ENCODE data around the gene ALDH7A1. TPM values are rescaled to one million over a fixed set of nuclear protein-coding genes. Genes with fewer than 3 reads are reported as not detected.

The ALDH7A1 gene
- total RNA-seq, 1 experiment from 2014 or later: 176 TPM

GRCh38 chr5:126599499-126599898, 4.5 kb upstream of the ALDH7A1 start (continued):
- TF ChIP-seq HMGXB4 (CRISPR knock-in tag; IDR thresholded peaks at IDR 0.05): no peak

DNA sequence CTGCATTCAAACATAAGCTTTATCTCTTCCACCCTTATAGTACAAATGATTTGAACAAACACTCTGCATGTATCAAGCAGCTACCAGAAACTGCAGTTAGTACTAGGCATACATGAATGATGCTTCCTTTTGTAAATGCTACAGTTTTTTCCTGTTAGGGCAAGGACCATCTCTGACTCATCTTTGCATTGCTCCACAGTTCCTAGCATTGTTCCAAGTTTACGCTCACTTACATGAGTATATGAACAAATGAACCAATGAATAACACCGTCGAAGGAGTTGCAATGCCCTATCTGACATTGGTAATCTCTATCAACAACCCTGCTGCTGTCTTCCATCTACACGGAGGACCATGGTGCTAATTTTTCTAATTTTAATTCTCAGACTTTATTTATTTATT, 2.1 kb upstream of the ALDH7A1 start:
- H3K4me1 Mint-ChIP-seq: peaks cover 45% of the 10 kb centered on the region
- no peak overlapping the region for H3K4me3 Mint-ChIP-seq
- CTCF ChIA-PET: interaction anchor here (1.4 kb wide), 1 partner anchor 40 kb away, joined by 4 read pairs; no protein-coding TSS in a partner anchor
- TF ChIP-seq CREM (CRISPR knock-in tag; IDR thresholded peaks at IDR 0.05): no peak
- TF ChIP-seq AFF4 (CRISPR knock-in tag; IDR thresholded peaks at IDR 0.05; ENCODE audit: borderline replicate concordance): no peak
- no peak for TF ChIP-seq ZNF317 (CRISPR knock-in tag; IDR thresholded peaks at IDR 0.05; ENCODE audit: borderline replicate concordance, low read depth)
- DNase-seq (ENCODE audit: low spot score): no peak
- POLR2A ChIA-PET: no interaction called here
- H3K27ac Mint-ChIP-seq: no peak overlapping the region; the same call in 1 of the 2 replicates
- peaks cover 4% of the 10 kb centered on the region for H3K36me3 Mint-ChIP-seq
- H3K9me3 Mint-ChIP-seq: peaks cover 3% of the 10 kb centered on the region; the same call in 1 of the 2 replicates
- ATAC-seq: no peak
- no peaks in the 10 kb centered on the region for H3K27me3 Mint-ChIP-seq (ENCODE audit: low read depth)

- no peak for DNase-seq (ENCODE audit: low spot score)
- POLR2A ChIA-PET: interaction anchor here (0.6 to 2.2 kb wide), 6 partner anchors 8 to 182 kb away, joined by 3 to 17 read pairs (median 5); partner anchors contain the start of genes GRAMD2B and LMNB1
- Mint-ChIP-seq H3K4me1 (peaks cover 54% of the 10 kb centered on the region), H3K9me3 (peaks cover 3% of the 10 kb centered on the region; the same call in 1 of the 2 replicates), H3K36me3 (peaks cover 16% of the 10 kb centered on the region), H3K27me3 (ENCODE audit: low read depth) (no peaks in the 10 kb centered on the region), H3K4me3 (peak overlapping the region; percentile 91), H3K27ac (peak overlapping the region; percentile 95)
- CTCF ChIA-PET: interaction anchor here (0.6 to 1.4 kb wide), 10 partner anchors 9 to 704 kb away, joined by 3 to 6 read pairs (median 4); no protein-coding TSS in a partner anchor
- TF ChIP-seq ATF6 (CRISPR knock-in tag; IDR thresholded peaks at IDR 0.05) (no peak), ZNF512 (CRISPR knock-in tag; IDR thresholded peaks at IDR 0.05; ENCODE audit: borderline replicate concordance) (0 out of 2 replicates have a peak, but pooled peaks have one; percentile 32)
- peak; percentile 2; the same call in 1 of the 2 replicates for ATAC-seq
These were observed 566 bp upstream of the ALDH7A1 start for GRCh38 chr5:126595486-126596083.

DNA sequence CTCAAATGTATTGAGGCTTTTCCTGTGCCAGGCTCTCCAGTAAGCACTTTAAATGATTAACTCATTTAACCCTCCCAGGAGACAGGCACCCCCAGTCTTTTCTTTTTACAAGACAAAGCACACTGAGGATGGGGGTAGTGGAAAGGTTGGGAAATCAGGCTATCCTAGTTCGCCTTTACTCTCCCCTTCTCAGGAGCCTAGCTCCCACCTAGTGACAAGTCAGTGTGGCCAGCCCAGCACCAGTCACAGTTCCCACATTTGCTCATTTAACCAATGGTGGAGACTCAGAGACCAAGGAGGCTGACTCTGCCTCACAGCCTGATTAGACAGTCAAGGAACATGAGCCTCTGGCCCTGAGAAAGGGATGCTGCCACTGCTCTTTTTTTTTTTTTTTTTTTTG, 3.5 kb downstream of the ALDH7A1 start:
- Mint-ChIP-seq H3K4me1 (peaks cover 33% of the 10 kb centered on the region), H3K36me3 (peaks cover 48% of the 10 kb centered on the region), H3K27ac (peak overlapping the region; percentile 94), H3K9me3 (peaks cover under 1% of the 10 kb centered on the region; the same call in 1 of the 2 replicates), H3K27me3 (ENCODE audit: low read depth) (no peaks in the 10 kb centered on the region), H3K4me3 (peak overlapping the region; percentile 54)
- peak; percentile 58; the same call in 1 of the 2 replicates for TF ChIP-seq GTF2I (CRISPR knock-in tag; conservative IDR thresholded peaks at IDR 0.05)
- no peak for TF ChIP-seq E2F4 (CRISPR knock-in tag; IDR thresholded peaks at IDR 0.05; ENCODE audit: borderline replicate concordance, low read depth)
- no peak for TF ChIP-seq EMX1 (CRISPR knock-in tag; IDR thresholded peaks at IDR 0.05)
- peak; percentile 34; the same call in 1 of the 2 replicates for TF ChIP-seq ZNF423 (CRISPR knock-in tag; IDR thresholded peaks at IDR 0.05)
- peak; percentile 59 for TF ChIP-seq ZNF121 (CRISPR knock-in tag; IDR thresholded peaks at IDR 0.05)
- TF ChIP-seq PRRX2 (CRISPR knock-in tag; IDR thresholded peaks at IDR 0.05): no peak
- ChIA-PET POLR2A (interaction anchor here (0.6 to 0.7 kb wide), 3 partner anchors 12 to 360 kb away, joined by 3 to 7 read pairs (median 4); no protein-coding TSS in a partner anchor), CTCF (interaction anchor here (1.0 to 2.0 kb wide), 2 partner anchors 9 to 252 kb away, joined by 4 to 13 read pairs; partner anchors contain the start of gene PHAX)
- ATAC-seq (peak; percentile 73), DNase-seq (ENCODE audit: low spot score) (no peak)

Measured in WTC11 (cell line).